GM19452 (cell line): ENCODE data around the gene TREM2.
"Not testable (repeated sequence)": the region's sequence is repeated elsewhere in the genome, so short reads cannot be mapped to it uniquely, and the experiment has no call there.

ENCODE experiments used
- ATAC-seq: cut with Tn5 transposase; IDR thresholded peaks from one replicate; pipeline ENCODE4 v1.9.1; 2021; ENCODE audit not compliant: unreplicated experiment

Gene TREM2

GRCh38 chr6:41156001-41156400 lies 6.9 kb downstream of the TREM2 start:
- no peak for ATAC-seq

- no peak for ATAC-seq
Observed at GRCh38 chr6:41155132-41155805, 7.6 kb downstream of the TREM2 start.

GRCh38 chr6:41153992-41154625 lies 8.8 kb downstream of the TREM2 start, which contains the start of gene TREML1:
TSS of gene TREML1 (minus strand) at chr6:41154347. CDS start at chr6:41154288, 59 bp downstream.
- ATAC-seq, result no peak

- no peak for ATAC-seq
Observed at GRCh38 chr6:41153451-41153850, 9.5 kb downstream of the TREM2 start.

GRCh38 chr6:41150671-41151070 lies 12.2 kb downstream of the TREM2 start:
- no peak for ATAC-seq

- no peak for ATAC-seq
Observed at GRCh38 chr6:41147917-41148316, 15.0 kb downstream of the TREM2 start.

- ATAC-seq, result no peak
Observed at GRCh38 chr6:41136911-41137310, 26.0 kb downstream of the TREM2 start.

- ATAC-seq, result no peak
Observed at GRCh38 chr6:41135062-41135832, 27.7 kb downstream of the TREM2 start.

- ATAC-seq, result no peak
Observed at GRCh38 chr6:41132254-41132653, 30.7 kb downstream of the TREM2 start.

- no peak for ATAC-seq
Observed at GRCh38 chr6:41125282-41125681, 37.6 kb downstream of the TREM2 start.

- no peak for ATAC-seq
Observed at GRCh38 chr6:41122918-41123317, 40.0 kb downstream of the TREM2 start.

GRCh38 chr6:41122373-41122772 lies 40.5 kb downstream of the TREM2 start:
- no peak for ATAC-seq

GRCh38 chr6:41120058-41120457 lies 42.9 kb downstream of the TREM2 start:
- ATAC-seq, result no peak

- no peak for ATAC-seq
Observed at GRCh38 chr6:41119508-41119907, 43.4 kb downstream of the TREM2 start.

GRCh38 chr6:41115027-41115426 lies 47.9 kb downstream of the TREM2 start:
- not testable (repeated sequence) for ATAC-seq

- no peak for ATAC-seq
Observed at GRCh38 chr6:41111017-41111416, 51.9 kb downstream of the TREM2 start.
